ENCODE results near the gene CYP51A1. TPM values are rescaled to one million over a fixed set of nuclear protein-coding genes. Genes with fewer than 3 reads are reported as not detected.

CYP51A1 gene
- total and polyA plus RNA-seq, 2 of the 13 experiments (the other 11 are each of a cell fraction or from before 2014, with no cell fraction given), result 15.4 to 260 TPM

DNA sequence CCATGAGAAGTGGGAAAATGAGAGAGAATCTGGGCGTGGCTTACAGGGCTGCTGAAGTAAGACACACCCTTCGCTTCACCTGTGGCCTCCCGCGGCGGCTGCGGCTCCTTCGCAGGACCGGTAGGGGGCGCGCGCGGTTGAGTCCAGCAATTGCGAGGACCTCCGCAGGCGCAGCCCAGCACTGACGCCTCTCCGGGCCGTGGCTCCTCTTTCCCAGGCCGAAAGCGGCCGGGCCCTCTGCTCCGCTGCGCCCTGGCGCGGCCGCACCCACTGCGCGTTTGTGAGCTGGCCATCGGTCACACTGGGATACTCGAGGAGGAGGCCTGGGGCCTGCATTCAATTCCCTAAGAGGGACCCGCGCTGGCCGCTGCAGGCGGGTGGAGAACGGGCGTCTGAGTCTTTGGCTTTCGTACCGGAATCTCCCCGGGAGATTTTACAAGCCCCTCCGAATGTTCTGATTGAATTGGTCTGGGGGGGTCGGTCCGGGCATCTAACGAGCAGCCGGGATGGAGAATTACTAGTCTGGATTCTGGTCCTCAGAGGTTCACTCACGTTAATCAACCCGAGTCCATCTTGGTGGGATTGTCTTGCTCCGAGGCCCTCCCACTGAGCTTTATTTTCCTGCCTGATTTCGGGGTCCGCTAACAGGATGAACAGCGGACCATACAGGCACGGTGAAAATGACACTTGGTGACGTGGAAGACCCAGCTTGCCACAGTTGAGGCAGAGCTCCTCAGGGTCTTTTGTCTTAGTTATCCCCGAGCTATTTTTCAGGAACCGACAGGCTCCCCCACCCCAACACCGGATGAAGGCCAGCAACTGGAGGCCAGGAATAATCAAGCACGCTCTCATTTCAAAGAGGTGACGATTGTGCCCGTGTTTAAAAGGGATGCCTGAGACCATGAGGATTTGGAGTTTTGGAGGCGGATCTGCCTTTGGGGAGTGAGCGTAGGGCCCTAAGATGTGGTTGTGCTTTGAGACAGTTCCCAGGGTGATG, 44.9 kb upstream of the CYP51A1 start, which contains the start of gene LRRD1 (continued):
- TF ChIP-seq, protein P1, sequence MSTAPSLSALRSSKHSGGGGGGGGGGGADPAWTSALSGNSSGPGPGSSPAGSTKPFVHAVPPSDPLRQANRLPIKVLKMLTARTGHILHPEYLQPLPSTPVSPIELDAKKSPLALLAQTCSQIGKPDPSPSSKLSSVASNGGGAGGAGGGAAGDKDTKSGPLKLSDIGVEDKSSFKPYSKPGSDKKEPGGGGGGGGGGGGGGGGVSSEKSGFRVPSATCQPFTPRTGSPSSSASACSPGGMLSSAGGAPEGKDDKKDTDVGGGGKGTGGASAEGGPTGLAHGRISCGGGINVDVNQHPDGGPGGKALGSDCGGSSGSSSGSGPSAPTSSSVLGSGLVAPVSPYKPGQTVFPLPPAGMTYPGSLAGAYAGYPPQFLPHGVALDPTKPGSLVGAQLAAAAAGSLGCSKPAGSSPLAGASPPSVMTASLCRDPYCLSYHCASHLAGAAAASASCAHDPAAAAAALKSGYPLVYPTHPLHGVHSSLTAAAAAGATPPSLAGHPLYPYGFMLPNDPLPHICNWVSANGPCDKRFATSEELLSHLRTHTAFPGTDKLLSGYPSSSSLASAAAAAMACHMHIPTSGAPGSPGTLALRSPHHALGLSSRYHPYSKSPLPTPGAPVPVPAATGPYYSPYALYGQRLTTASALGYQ (CRISPR knock-in tag; IDR thresholded peaks at IDR 0.05), result no peak
- TF ChIP-seq NR2F2 (IDR thresholded peaks at IDR 0.05; ENCODE audit: borderline replicate concordance, low read depth), result no peak
- no peak for TF ChIP-seq ZNF550 (CRISPR knock-in tag; IDR thresholded peaks at IDR 0.05; ENCODE audit: borderline replicate concordance)
- TF ChIP-seq U2AF2 (IDR thresholded peaks at IDR 0.05; ENCODE audit: low read depth, low read length), result no peak
- TF ChIP-seq, protein P2, sequence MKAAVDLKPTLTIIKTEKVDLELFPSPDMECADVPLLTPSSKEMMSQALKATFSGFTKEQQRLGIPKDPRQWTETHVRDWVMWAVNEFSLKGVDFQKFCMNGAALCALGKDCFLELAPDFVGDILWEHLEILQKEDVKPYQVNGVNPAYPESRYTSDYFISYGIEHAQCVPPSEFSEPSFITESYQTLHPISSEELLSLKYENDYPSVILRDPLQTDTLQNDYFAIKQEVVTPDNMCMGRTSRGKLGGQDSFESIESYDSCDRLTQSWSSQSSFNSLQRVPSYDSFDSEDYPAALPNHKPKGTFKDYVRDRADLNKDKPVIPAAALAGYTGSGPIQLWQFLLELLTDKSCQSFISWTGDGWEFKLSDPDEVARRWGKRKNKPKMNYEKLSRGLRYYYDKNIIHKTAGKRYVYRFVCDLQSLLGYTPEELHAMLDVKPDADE (CRISPR knock-in tag; IDR thresholded peaks at IDR 0.05), result no peak
- TF ChIP-seq, protein P3, sequence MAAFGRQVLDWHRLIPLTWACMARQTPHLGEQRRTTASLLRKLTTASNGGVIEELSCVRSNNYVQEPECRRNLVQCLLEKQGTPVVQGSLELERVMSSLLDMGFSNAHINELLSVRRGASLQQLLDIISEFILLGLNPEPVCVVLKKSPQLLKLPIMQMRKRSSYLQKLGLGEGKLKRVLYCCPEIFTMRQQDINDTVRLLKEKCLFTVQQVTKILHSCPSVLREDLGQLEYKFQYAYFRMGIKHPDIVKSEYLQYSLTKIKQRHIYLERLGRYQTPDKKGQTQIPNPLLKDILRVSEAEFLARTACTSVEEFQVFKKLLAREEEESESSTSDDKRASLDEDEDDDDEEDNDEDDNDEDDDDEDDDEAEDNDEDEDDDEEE (CRISPR knock-in tag; IDR thresholded peaks at IDR 0.05), result no peak
- peak; percentile 74; the same call in 1 of the 2 replicates for TF ChIP-seq ERF (CRISPR knock-in tag; IDR thresholded peaks at IDR 0.05)
- TF ChIP-seq ZNF451 (CRISPR knock-in tag; IDR thresholded peaks at IDR 0.05), result no peak
- no peak for TF ChIP-seq ATF1 (CRISPR knock-in tag; IDR thresholded peaks at IDR 0.05)
- no peak for TF ChIP-seq PCBP2 (optimal IDR thresholded peaks at IDR 0.05; ENCODE audit: low read depth, low read length, poor library complexity, severe bottlenecking)
- TF ChIP-seq MTF2 (CRISPR knock-in tag; IDR thresholded peaks at IDR 0.05; ENCODE audit: borderline replicate concordance), result peak; percentile 70; the same call in 1 of the 2 replicates
- TF ChIP-seq HNRNPL (IDR thresholded peaks at IDR 0.05; ENCODE audit: low read depth, low read length), result no peak
- no peak for TF ChIP-seq ZNF629 (CRISPR knock-in tag; conservative IDR thresholded peaks at IDR 0.05)
- TF ChIP-seq ZKSCAN8 (CRISPR knock-in tag; IDR thresholded peaks at IDR 0.05; ENCODE audit: borderline replicate concordance), result 0 out of 2 replicates have a peak, but pooled peaks have one; percentile 38
- peak; percentile 67; the same call in 1 of the 2 replicates for TF ChIP-seq ZNF441 (CRISPR knock-in tag; IDR thresholded peaks at IDR 0.05; ENCODE audit: borderline replicate concordance)
- TF ChIP-seq ZNF747 (CRISPR knock-in tag; IDR thresholded peaks at IDR 0.05; ENCODE audit: borderline replicate concordance), result no peak
- TF ChIP-seq RAD21 (CRISPR knock-in tag; IDR thresholded peaks at IDR 0.05), result peak; percentile 81
- TF ChIP-seq SALL1 (CRISPR knock-in tag; IDR thresholded peaks at IDR 0.05), result peak; percentile 74; the same call in 1 of the 2 replicates
- TF ChIP-seq ZNF383 (CRISPR knock-in tag; IDR thresholded peaks at IDR 0.05; ENCODE audit: borderline replicate concordance), result no peak
- TF ChIP-seq ZFY (CRISPR knock-in tag; IDR thresholded peaks at IDR 0.05), result peak; percentile 95
- no peak for TF ChIP-seq ZNF775 (CRISPR knock-in tag; IDR thresholded peaks at IDR 0.05; ENCODE audit: borderline replicate concordance)
- no peak for TF ChIP-seq MTA3 (CRISPR knock-in tag; IDR thresholded peaks at IDR 0.05)
- no peak for TF ChIP-seq SP140L (CRISPR knock-in tag; IDR thresholded peaks at IDR 0.05; ENCODE audit: borderline replicate concordance)
- TF ChIP-seq, protein P4, sequence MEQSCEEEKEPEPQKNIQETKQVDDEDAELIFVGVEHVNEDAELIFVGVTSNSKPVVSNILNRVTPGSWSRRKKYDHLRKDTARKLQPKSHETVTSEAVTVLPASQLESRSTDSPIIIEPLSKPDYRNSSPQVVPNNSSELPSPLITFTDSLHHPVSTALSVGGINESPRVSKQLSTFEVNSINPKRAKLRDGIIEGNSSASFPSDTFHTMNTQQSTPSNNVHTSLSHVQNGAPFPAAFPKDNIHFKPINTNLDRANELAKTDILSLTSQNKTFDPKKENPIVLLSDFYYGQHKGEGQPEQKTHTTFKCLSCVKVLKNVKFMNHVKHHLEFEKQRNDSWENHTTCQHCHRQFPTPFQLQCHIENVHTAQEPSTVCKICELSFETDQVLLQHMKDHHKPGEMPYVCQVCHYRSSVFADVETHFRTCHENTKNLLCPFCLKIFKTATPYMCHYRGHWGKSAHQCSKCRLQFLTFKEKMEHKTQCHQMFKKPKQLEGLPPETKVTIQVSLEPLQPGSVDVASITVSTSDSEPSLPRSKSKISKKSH (CRISPR knock-in tag; IDR thresholded peaks at IDR 0.05; ENCODE audit: borderline replicate concordance), result peak; percentile 61; the same call in 1 of the 2 replicates

Data from HepG2 (cell line).